MCF 10A (cell line): ENCODE data around the gene MACROD1. TPM values are rescaled to one million over a fixed set of nuclear protein-coding genes. Genes with fewer than 3 reads are reported as not detected.

ENCODE experiments used
- BruUV-seq: library from RNA; stranded (reverse); fragments of 400-500 nt; replicated peaks from 2 replicates; lab custom pipeline; 2021; lab: Mats Ljungman, UMichigan
- CTCF ChIA-PET: fragments of 300-600 bp; sonication (Branson Sonifier 250); formaldehyde crosslinking; extraction: SDS; loops from one replicate; lab custom pipeline; 2021; ENCODE audit warnings: antibody characterized with exemption, inconsistent platforms; lab: Yijun Ruan, JAX
- POLR2A ChIA-PET: fragments of 300-600, 350-650 bp; sonication (Branson Sonifier 250); formaldehyde crosslinking; extraction: SDS; loops from one replicate; lab custom pipeline; 2020; ENCODE audit warnings: antibody characterized with exemption, inconsistent platforms; lab: Yijun Ruan, JAX
- DNase-seq: peaks from one replicate; pipeline ENCODE4 v3.0.0-alpha.2; 2018; ENCODE audit not compliant: unreplicated experiment
- H3K27ac Mint-ChIP-seq: one replicate; pipeline ENCODE4 v1.8.0; 2022; ENCODE audit warnings: mild to moderate bottlenecking, low read depth, mixed read lengths; ENCODE audit not compliant: unreplicated experiment
- H3K27me3 Mint-ChIP-seq: one replicate; pipeline ENCODE4 v1.8.0; 2022; ENCODE audit warnings: mixed read lengths; ENCODE audit not compliant: insufficient read depth, unreplicated experiment
- H3K36me3 Mint-ChIP-seq: one replicate; pipeline ENCODE4 v1.8.0; 2022; ENCODE audit warnings: mild to moderate bottlenecking, moderate library complexity, mixed read lengths; ENCODE audit not compliant: insufficient read depth, unreplicated experiment
- H3K4me1 Mint-ChIP-seq: one replicate; pipeline ENCODE4 v1.8.0; 2022; ENCODE audit warnings: mixed read lengths; ENCODE audit not compliant: insufficient read depth, unreplicated experiment
- H3K4me3 Mint-ChIP-seq: one replicate; pipeline ENCODE4 v1.8.0; 2022; ENCODE audit warnings: mild to moderate bottlenecking, moderate library complexity, mixed read lengths; ENCODE audit not compliant: unreplicated experiment
- H3K9me3 Mint-ChIP-seq: one replicate; pipeline ENCODE4 v1.8.0; 2022; ENCODE audit warnings: mixed read lengths; ENCODE audit not compliant: unreplicated experiment
- CTCF ChIP-seq: fragments of 200-600 bp; IDR thresholded peaks from one replicate; pipeline ENCODE4 v1.8.0; 2022; ENCODE audit warnings: antibody characterized with exemption, mild to moderate bottlenecking; ENCODE audit not compliant: unreplicated experiment
- intact Hi-C: fragments of 100-400 bp; cut with micrococcal nuclease; formaldehyde crosslinking; loops from 2 replicates; pipeline ENCODE4 v1.14.1; 2022
- total RNA-seq: library from RNA; stranded (reverse); gene quantifications from 2 replicates; pipeline ENCODE4 v1.2.3, GENCODE V29; 2022

Gene MACROD1
- total RNA-seq, 1 experiment from 2014 or later = 15.1 TPM

GRCh38 chr11:64099436-64099835 is 66.5 kb downstream of the MACROD1 start:
- TF ChIP-seq CTCF = no peak
- intact Hi-C loops = no loop called here
- ChIA-PET POLR2A (no interaction called here), CTCF (interaction anchor here (0.7 kb wide), 1 partner anchor 1992 kb away, joined by 3 read pairs; no protein-coding TSS in a partner anchor)
- H3K9me3 Mint-ChIP-seq = peaks cover 7% of the 10 kb centered on the region
- BruUV-seq = no TSS peak
- no peaks in the 10 kb centered on the region for H3K4me1 Mint-ChIP-seq
- H3K36me3 Mint-ChIP-seq = no peaks in the 10 kb centered on the region
- no peak overlapping the region for H3K27ac Mint-ChIP-seq
- no peaks in the 10 kb centered on the region for H3K27me3 Mint-ChIP-seq
- DNase-seq = no peak
- no peak overlapping the region for H3K4me3 Mint-ChIP-seq

GRCh38 chr11:64098318-64098831 is 67.5 kb downstream of the MACROD1 start:
- no TSS peak for BruUV-seq
- POLR2A ChIA-PET = interaction anchor here (0.7 kb wide), 1 partner anchor 190 kb away, joined by 4 read pairs; no protein-coding TSS in a partner anchor
- CTCF ChIA-PET = no interaction called here
- no peak overlapping the region for H3K27ac Mint-ChIP-seq
- H3K4me1 Mint-ChIP-seq = no peaks in the 10 kb centered on the region
- no peak overlapping the region for H3K4me3 Mint-ChIP-seq
- H3K36me3 Mint-ChIP-seq = no peaks in the 10 kb centered on the region
- intact Hi-C loops = no loop called here
- no peak for DNase-seq
- peaks cover 7% of the 10 kb centered on the region for H3K9me3 Mint-ChIP-seq
- no peaks in the 10 kb centered on the region for H3K27me3 Mint-ChIP-seq
- TF ChIP-seq CTCF = no peak

GRCh38 chr11:64097468-64098317 is 68.2 kb downstream of the MACROD1 start:
- Mint-ChIP-seq H3K9me3 (peaks cover 7% of the 10 kb centered on the region), H3K27me3 (no peaks in the 10 kb centered on the region), H3K4me1 (no peaks in the 10 kb centered on the region), H3K36me3 (no peaks in the 10 kb centered on the region), H3K4me3 (no peak overlapping the region), H3K27ac (no peak overlapping the region)
- ChIA-PET CTCF (no interaction called here), POLR2A (no interaction called here)
- DNase-seq = no peak
- intact Hi-C loops = no loop called here
- no TSS peak for BruUV-seq
- TF ChIP-seq CTCF = no peak

GRCh38 chr11:64096835-64097234 is 69.1 kb downstream of the MACROD1 start:
- H3K4me3 Mint-ChIP-seq = no peak overlapping the region
- TF ChIP-seq CTCF = no peak
- intact Hi-C loops = no loop called here
- BruUV-seq = no TSS peak
- DNase-seq = no peak
- peaks cover 7% of the 10 kb centered on the region for H3K9me3 Mint-ChIP-seq
- no peaks in the 10 kb centered on the region for H3K36me3 Mint-ChIP-seq
- H3K4me1 Mint-ChIP-seq = peaks cover 3% of the 10 kb centered on the region
- ChIA-PET CTCF (interaction anchor here (0.6 kb wide), 3 partner anchors 78 to 204 kb away, joined by 3 to 4 read pairs (median 3); no protein-coding TSS in a partner anchor), POLR2A (no interaction called here)
- H3K27ac Mint-ChIP-seq = no peak overlapping the region
- no peaks in the 10 kb centered on the region for H3K27me3 Mint-ChIP-seq
